ENCODE measurements around the gene RXRG. TPM values are rescaled to one million over a fixed set of nuclear protein-coding genes. Genes with fewer than 3 reads are reported as not detected.

The RXRG gene
- total RNA-seq, 1 experiment from 2014 or later, result not detected

GRCh38 chr1:165443539-165444311, 1.2 kb downstream of the RXRG start:
- Histone ChIP-seq H3K36me3 (ENCODE audit: low read depth, low read length) (no peaks in the 10 kb centered on the region), H3K4me2 (ENCODE audit: low read length) (no peak overlapping the region), H3K27ac (ENCODE audit: low read length) (no peak overlapping the region), H3K27me3 (ENCODE audit: low read length) (peaks cover 90% of the 10 kb centered on the region), H3K4me3 (ENCODE audit: low read length) (no peak overlapping the region), H4K20me1 (ENCODE audit: low read length) (no peaks in the 10 kb centered on the region), H2AFZ (ENCODE audit: low read length) (no peak overlapping the region), H3K9me2 (replicated peaks; ENCODE audit: low read length) (no peaks in the 10 kb centered on the region), H3K79me2 (ENCODE audit: low read length) (no peaks in the 10 kb centered on the region), H3K9me3 (ENCODE audit: low read length) (no peaks in the 10 kb centered on the region), H3K9ac (ENCODE audit: low read length) (no peak overlapping the region), H3F3A (ENCODE audit: low read length, unreplicated experiment) (no peaks in the 10 kb centered on the region), H3K4me1 (ENCODE audit: insufficient read depth, low read length) (no peaks in the 10 kb centered on the region)
- intact Hi-C loops (cut with micrococcal nuclease), result no loop called here
- BruUV-seq (replicated peaks), result no TSS peak
- DNase-seq, result no peak
- ATAC-seq, result no peak
- no peak for TF ChIP-seq CTCF (conservative IDR thresholded peaks at IDR 0.05; ENCODE audit: low read depth, low read length)
- no peak for TF ChIP-seq EZH2phosphoT487 (IDR thresholded peaks at IDR 0.05; ENCODE audit: borderline replicate concordance, low read length)
- no peak for TF ChIP-seq EZH2 (IDR thresholded peaks at IDR 0.05; ENCODE audit: low read length, unreplicated experiment)
- ChIA-PET POLR2A (ENCODE audit: unreplicated experiment) (no interaction called here), CTCF (interaction anchor here (0.5 kb wide), 1 partner anchor 147 kb away, joined by 4 read pairs; no protein-coding TSS in a partner anchor)

GRCh38 chr1:165442653-165443052, 2.3 kb downstream of the RXRG start:
- no TSS peak for BruUV-seq (replicated peaks)

More at GRCh38 chr1:165442653-165443052, 2.3 kb downstream of the RXRG start:
- Histone ChIP-seq H3K9me3 (ENCODE audit: low read length) (no peaks in the 10 kb centered on the region), H3K79me2 (ENCODE audit: low read length) (no peaks in the 10 kb centered on the region), H3K9me2 (replicated peaks; ENCODE audit: low read length) (no peaks in the 10 kb centered on the region), H3K4me1 (ENCODE audit: insufficient read depth, low read length) (no peaks in the 10 kb centered on the region), H3K36me3 (ENCODE audit: low read depth, low read length) (no peaks in the 10 kb centered on the region), H3K4me3 (ENCODE audit: low read length) (no peak overlapping the region), H3K9ac (ENCODE audit: low read length) (no peak overlapping the region), H3K4me2 (ENCODE audit: low read length) (no peak overlapping the region), H2AFZ (ENCODE audit: low read length) (no peak overlapping the region), H3F3A (ENCODE audit: low read length, unreplicated experiment) (no peaks in the 10 kb centered on the region), H4K20me1 (ENCODE audit: low read length) (no peaks in the 10 kb centered on the region), H3K27me3 (ENCODE audit: low read length) (peaks cover 95% of the 10 kb centered on the region), H3K27ac (ENCODE audit: low read length) (no peak overlapping the region)
- ChIA-PET CTCF (no interaction called here), POLR2A (ENCODE audit: unreplicated experiment) (no interaction called here)
- TF ChIP-seq EZH2phosphoT487 (IDR thresholded peaks at IDR 0.05; ENCODE audit: borderline replicate concordance, low read length) (no peak), EZH2 (IDR thresholded peaks at IDR 0.05; ENCODE audit: low read length, unreplicated experiment) (no peak), CTCF (conservative IDR thresholded peaks at IDR 0.05; ENCODE audit: low read depth, low read length) (no peak)
- DNase-seq (no peak), ATAC-seq (no peak)
- intact Hi-C loops (cut with micrococcal nuclease), result no loop called here
